WTC11 (cell line): ENCODE results near the gene CACTIN.

ENCODE experiments used
- CTCF ChIP-seq: fragments of 200-600 bp; IDR thresholded peaks from 2 replicates; pipeline ENCODE4 v1.8.0; 2022; ENCODE audit warnings: antibody characterized with exemption
- FOXK1 ChIP-seq: sonication (generic); formaldehyde crosslinking; IDR thresholded peaks from 2 replicates; pipeline ENCODE4 v1.8.0; 2022; ENCODE audit warnings: mild to moderate bottlenecking, moderate library complexity, missing genetic modification reagents

GRCh38 chr19:3607303-3608078 lies 19.1 kb downstream of the CACTIN start:
- TF ChIP-seq CTCF, result no peak
- no peak for TF ChIP-seq FOXK1 (CRISPR knock-in tag)
